ENCODE measurements around the gene NFATC2. TPM values are rescaled to one million over a fixed set of nuclear protein-coding genes. Genes with fewer than 3 reads are reported as not detected.
A peak's percentile ranks its signal among the peaks of the same experiment; 100 is the strongest.

The NFATC2 gene
- polyA plus RNA-seq, 1 of the 3 experiments (the other 2 are of a cell fraction): 0.36 TPM

DNA sequence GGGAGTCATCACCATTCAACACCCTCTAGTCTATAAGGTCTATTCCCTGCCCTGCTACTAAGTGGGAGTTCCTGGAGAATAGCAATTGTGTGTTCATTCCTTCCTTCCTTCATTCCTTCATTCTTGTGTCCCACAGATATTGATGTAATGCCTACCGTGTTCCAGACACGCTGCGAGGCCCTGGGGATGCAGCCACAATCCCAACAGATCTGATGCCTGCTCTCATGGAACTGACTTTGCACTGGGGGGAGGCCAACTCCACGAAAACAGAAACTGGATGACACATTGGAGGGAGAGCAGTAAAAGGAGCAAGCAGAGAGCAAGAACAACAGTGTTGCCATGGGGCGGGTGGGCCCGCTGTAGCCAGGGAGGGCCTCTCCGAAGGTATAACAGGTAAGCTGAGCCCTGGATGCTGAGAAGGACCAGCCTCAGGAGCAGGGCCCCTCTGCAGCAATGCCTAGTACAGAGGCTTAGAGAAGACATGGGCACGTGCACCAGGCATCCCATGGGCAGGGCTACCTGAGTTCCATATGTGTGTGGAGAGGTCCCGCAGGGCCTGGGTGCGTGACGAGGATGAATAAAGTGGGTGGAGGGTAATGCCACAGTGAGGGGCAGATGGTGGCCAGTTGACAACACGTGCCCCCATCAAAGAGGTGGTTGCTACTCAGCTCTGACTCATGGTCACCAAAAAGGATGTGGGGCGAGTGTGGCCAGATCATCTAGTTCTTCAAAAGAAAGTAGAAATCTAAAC is 173.9 kb downstream of the NFATC2 start:
- CTCF ChIA-PET: interaction anchor here (3.1 kb wide), 1 partner anchor 226 kb away, joined by 18 read pairs; no protein-coding TSS in a partner anchor
- peak overlapping the region in 1 of 2 experiments; percentile 100; a peak in 2 of 4 replicates for H3K27ac ChIP-seq (ENCODE audit: low read depth in 2 of 2, low read length in 1 of 2)

DNA sequence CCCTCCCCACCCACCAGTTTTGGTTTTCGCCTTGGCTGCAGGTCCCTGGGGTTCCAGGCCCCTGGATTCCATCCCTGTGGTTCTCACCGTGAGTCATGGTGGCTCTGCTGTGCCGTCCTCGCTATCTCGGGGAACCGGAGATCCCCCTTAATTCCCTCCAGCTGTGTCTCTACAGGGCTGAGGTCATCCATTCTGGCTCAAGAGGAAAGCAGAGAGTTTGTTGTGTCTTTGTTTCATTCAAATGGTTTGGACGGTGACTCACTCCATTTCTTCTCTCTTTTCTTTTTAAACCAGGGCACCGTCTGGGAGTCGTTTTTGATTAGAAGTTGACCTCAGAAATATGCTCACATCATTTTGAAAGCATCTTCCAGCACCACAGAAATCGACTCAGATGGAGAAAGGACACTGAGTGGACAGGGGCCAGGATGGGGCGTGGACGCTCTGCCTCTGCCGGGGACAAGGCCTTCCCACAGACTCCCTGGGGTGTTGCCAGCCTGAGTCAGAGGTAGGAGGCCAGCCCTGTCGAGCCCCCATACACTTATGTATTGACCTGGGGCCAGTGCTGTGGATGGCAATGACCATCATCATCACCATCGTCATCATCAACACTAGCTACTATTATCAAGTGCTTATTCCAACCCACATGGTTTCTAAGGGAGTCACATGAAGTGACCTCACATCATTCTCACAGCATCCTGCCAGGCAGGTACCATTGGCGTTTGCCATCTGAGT is 176.2 kb downstream of the NFATC2 start:
- H3K4me3 ChIP-seq (ENCODE audit: low read depth in 2 of 2, low read length in 1 of 2): no peak overlapping the region
- peaks cover 4 to 23% of the 10 kb centered on the region in 2 experiments; a peak in 3 of 4 replicates for H3K4me1 ChIP-seq (ENCODE audit: control insufficient read depth in 1 of 2, insufficient read depth in 2 of 2, low read depth in 1 of 2, low read length in 1 of 2)
- peak overlapping the region; percentile 58 to 100; a peak in 3 of 4 replicates for H3K27ac ChIP-seq (ENCODE audit: low read depth in 2 of 2, low read length in 1 of 2)
- H3F3A ChIP-seq (replicated peaks; ENCODE audit: insufficient read depth): peaks cover 31% of the 10 kb centered on the region
- 10% methylated on average over 16 of the region's 16 CpGs for WGBS (ENCODE audit: low lambda C conversion rate)
- H3K9me2 ChIP-seq: no peaks in the 10 kb centered on the region
- H2AFZ ChIP-seq (ENCODE audit: low read depth): no peak overlapping the region
- H3K9ac ChIP-seq: peak overlapping the region; percentile 85
- peaks cover 0 to 3% of the 10 kb centered on the region in 2 experiments for H3K36me3 ChIP-seq (replicated peaks in 1 of 2; ENCODE audit: control insufficient read depth in 1 of 2, insufficient read depth in 2 of 2, low read length in 1 of 2)
- H3K9me3 ChIP-seq: 0 out of 2 replicates have a peak, but pooled peaks cover 6% of the 10 kb centered on the region
- H3K4me2 ChIP-seq: peak overlapping the region; percentile 58
- no peaks in the 10 kb centered on the region for H4K20me1 ChIP-seq (ENCODE audit: insufficient read depth)
- H3K27me3 ChIP-seq (ENCODE audit: insufficient read depth): no peaks in the 10 kb centered on the region
- H3K79me2 ChIP-seq (ENCODE audit: insufficient read depth): no peaks in the 10 kb centered on the region
- DNase-seq: no peak
- CTCF ChIA-PET: interaction anchor here (0.6 to 3.1 kb wide), 5 partner anchors 229 to 708 kb away, joined by 3 to 18 read pairs (median 6); no protein-coding TSS in a partner anchor
- POLR2A ChIA-PET: no interaction called here
- TF ChIP-seq TCF12 (IDR thresholded peaks at IDR 0.05) (peak; percentile 99), TEAD4 (IDR thresholded peaks at IDR 0.05; ENCODE audit: borderline replicate concordance, insufficient read depth) (peak; percentile 74), RFX5 (IDR thresholded peaks at IDR 0.05; ENCODE audit: low read length) (no peak), FOSL2 (IDR thresholded peaks at IDR 0.05; ENCODE audit: borderline replicate concordance, low read depth) (peak; percentile 96), ELF1 (IDR thresholded peaks at IDR 0.05) (peak; percentile 31; the same call in 1 of the 2 replicates), NFIC (IDR thresholded peaks at IDR 0.05; ENCODE audit: borderline replicate concordance) (peak; percentile 84; the same call in 1 of the 2 replicates), JUND (IDR thresholded peaks at IDR 0.05) (peak; percentile 93)
- TF ChIP-seq, protein P1, sequence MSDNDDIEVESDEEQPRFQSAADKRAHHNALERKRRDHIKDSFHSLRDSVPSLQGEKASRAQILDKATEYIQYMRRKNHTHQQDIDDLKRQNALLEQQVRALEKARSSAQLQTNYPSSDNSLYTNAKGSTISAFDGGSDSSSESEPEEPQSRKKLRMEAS (IDR thresholded peaks at IDR 0.05; ENCODE audit: low read depth): peak; percentile 77; the same call in 1 of the 2 replicates
- TF ChIP-seq, protein P2, sequence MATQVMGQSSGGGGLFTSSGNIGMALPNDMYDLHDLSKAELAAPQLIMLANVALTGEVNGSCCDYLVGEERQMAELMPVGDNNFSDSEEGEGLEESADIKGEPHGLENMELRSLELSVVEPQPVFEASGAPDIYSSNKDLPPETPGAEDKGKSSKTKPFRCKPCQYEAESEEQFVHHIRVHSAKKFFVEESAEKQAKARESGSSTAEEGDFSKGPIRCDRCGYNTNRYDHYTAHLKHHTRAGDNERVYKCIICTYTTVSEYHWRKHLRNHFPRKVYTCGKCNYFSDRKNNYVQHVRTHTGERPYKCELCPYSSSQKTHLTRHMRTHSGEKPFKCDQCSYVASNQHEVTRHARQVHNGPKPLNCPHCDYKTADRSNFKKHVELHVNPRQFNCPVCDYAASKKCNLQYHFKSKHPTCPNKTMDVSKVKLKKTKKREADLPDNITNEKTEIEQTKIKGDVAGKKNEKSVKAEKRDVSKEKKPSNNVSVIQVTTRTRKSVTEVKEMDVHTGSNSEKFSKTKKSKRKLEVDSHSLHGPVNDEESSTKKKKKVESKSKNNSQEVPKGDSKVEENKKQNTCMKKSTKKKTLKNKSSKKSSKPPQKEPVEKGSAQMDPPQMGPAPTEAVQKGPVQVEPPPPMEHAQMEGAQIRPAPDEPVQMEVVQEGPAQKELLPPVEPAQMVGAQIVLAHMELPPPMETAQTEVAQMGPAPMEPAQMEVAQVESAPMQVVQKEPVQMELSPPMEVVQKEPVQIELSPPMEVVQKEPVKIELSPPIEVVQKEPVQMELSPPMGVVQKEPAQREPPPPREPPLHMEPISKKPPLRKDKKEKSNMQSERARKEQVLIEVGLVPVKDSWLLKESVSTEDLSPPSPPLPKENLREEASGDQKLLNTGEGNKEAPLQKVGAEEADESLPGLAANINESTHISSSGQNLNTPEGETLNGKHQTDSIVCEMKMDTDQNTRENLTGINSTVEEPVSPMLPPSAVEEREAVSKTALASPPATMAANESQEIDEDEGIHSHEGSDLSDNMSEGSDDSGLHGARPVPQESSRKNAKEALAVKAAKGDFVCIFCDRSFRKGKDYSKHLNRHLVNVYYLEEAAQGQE (IDR thresholded peaks at IDR 0.05; ENCODE audit: low read depth, low read length): peak; percentile 66; the same call in 1 of the 2 replicates
- TF ChIP-seq, protein P3, sequence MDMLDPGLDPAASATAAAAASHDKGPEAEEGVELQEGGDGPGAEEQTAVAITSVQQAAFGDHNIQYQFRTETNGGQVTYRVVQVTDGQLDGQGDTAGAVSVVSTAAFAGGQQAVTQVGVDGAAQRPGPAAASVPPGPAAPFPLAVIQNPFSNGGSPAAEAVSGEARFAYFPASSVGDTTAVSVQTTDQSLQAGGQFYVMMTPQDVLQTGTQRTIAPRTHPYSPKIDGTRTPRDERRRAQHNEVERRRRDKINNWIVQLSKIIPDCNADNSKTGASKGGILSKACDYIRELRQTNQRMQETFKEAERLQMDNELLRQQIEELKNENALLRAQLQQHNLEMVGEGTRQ (IDR thresholded peaks at IDR 0.05; ENCODE audit: borderline replicate concordance, low read depth, low read length): no peak

More for the DNA sequence above, 173.9 kb downstream of the NFATC2 start:
- Histone ChIP-seq H3F3A (replicated peaks; ENCODE audit: insufficient read depth) (peaks cover 30% of the 10 kb centered on the region), H3K9me2 (no peaks in the 10 kb centered on the region), H3K9me3 (0 out of 2 replicates have a peak, but pooled peaks cover 5% of the 10 kb centered on the region), H3K4me1 (ENCODE audit: control insufficient read depth in 1 of 2, insufficient read depth in 2 of 2, low read depth in 1 of 2, low read length in 1 of 2) (peaks cover 16 to 23% of the 10 kb centered on the region in 2 experiments; a peak in 3 of 4 replicates), H3K9ac (no peak overlapping the region), H3K79me2 (ENCODE audit: insufficient read depth) (no peaks in the 10 kb centered on the region), H3K4me2 (no peak overlapping the region), H3K36me3 (replicated peaks in 1 of 2; ENCODE audit: control insufficient read depth in 1 of 2, insufficient read depth in 2 of 2, low read length in 1 of 2) (peaks cover 0 to 3% of the 10 kb centered on the region in 2 experiments), H2AFZ (ENCODE audit: low read depth) (no peak overlapping the region), H3K27me3 (ENCODE audit: insufficient read depth) (no peaks in the 10 kb centered on the region), H4K20me1 (ENCODE audit: insufficient read depth) (no peaks in the 10 kb centered on the region), H3K4me3 (ENCODE audit: low read depth in 2 of 2, low read length in 1 of 2) (no peak overlapping the region)
- POLR2A ChIA-PET: no interaction called here
- 89% methylated on average over 13 of the region's 13 CpGs for WGBS (ENCODE audit: low lambda C conversion rate)
- DNase-seq: no peak
- no peak for TF ChIP-seq NRF1 (IDR thresholded peaks at IDR 0.05; ENCODE audit: low read depth, low read length)
- TF ChIP-seq, protein P4, sequence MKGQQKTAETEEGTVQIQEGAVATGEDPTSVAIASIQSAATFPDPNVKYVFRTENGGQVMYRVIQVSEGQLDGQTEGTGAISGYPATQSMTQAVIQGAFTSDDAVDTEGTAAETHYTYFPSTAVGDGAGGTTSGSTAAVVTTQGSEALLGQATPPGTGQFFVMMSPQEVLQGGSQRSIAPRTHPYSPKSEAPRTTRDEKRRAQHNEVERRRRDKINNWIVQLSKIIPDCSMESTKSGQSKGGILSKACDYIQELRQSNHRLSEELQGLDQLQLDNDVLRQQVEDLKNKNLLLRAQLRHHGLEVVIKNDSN (IDR thresholded peaks at IDR 0.05; ENCODE audit: borderline replicate concordance, low read depth): no peak
- no peak for TF ChIP-seq FOSL2 (IDR thresholded peaks at IDR 0.05; ENCODE audit: borderline replicate concordance, low read depth)
- TF ChIP-seq, protein P5, sequence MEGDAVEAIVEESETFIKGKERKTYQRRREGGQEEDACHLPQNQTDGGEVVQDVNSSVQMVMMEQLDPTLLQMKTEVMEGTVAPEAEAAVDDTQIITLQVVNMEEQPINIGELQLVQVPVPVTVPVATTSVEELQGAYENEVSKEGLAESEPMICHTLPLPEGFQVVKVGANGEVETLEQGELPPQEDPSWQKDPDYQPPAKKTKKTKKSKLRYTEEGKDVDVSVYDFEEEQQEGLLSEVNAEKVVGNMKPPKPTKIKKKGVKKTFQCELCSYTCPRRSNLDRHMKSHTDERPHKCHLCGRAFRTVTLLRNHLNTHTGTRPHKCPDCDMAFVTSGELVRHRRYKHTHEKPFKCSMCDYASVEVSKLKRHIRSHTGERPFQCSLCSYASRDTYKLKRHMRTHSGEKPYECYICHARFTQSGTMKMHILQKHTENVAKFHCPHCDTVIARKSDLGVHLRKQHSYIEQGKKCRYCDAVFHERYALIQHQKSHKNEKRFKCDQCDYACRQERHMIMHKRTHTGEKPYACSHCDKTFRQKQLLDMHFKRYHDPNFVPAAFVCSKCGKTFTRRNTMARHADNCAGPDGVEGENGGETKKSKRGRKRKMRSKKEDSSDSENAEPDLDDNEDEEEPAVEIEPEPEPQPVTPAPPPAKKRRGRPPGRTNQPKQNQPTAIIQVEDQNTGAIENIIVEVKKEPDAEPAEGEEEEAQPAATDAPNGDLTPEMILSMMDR (IDR thresholded peaks at IDR 0.05): no peak
- TF ChIP-seq EP300 (IDR thresholded peaks at IDR 0.05; ENCODE audit: borderline replicate concordance in 1 of 2, low read depth in 1 of 2, low read length in 1 of 2): no peak
- TF ChIP-seq, protein P1 (IDR thresholded peaks at IDR 0.05; ENCODE audit: low read depth): no peak
